Measurements from ENCODE around the gene CBX7. TPM values are rescaled to one million over a fixed set of nuclear protein-coding genes. Genes with fewer than 3 reads are reported as not detected.

Gene CBX7
- polyA plus RNA-seq, 2 of the 4 experiments (the other 2 are of a cell fraction) = 0.79 to 2.5 TPM

DNA sequence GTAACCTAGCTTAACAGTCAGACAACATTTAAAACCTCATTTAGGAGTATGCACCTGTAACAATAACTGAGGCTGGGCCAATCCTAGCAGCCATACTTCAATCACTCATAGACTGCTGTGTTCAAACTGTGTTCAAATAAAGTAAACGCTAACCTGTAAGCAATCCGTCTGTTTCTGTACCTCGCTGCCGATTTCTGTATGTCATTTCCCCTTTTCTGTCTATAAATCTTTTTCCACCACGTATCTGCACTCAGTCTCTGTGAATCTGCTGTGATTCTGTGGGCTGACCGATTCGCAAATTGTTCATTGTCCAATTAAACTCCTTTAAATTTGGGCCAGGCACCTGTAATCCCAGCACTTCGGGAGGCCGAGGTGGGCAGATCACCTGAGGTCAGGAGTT is 43.1 kb downstream of the CBX7 start:
- ATAC-seq (no peak), FAIRE-seq (no peak), DNase-seq (ENCODE audit: low read depth in 1 of 2, low spot score in 1 of 2) (no peak)
- ChIA-PET POLR2A (no interaction called here), CTCF (no interaction called here)
- TF ChIP-seq HOXB5 (CRISPR knock-in tag; IDR thresholded peaks at IDR 0.05) (no peak), CHD2 (IDR thresholded peaks at IDR 0.05; ENCODE audit: low read length, partially characterized antibody) (no peak), FOSL2 (IDR thresholded peaks at IDR 0.05) (no peak), FOSL2 (CRISPR knock-in tag; IDR thresholded peaks at IDR 0.05) (no peak), TFCP2L1 (CRISPR knock-in tag; IDR thresholded peaks at IDR 0.05) (no peak), KDM5A (IDR thresholded peaks at IDR 0.05) (no peak)
- TF ChIP-seq, protein P1, sequence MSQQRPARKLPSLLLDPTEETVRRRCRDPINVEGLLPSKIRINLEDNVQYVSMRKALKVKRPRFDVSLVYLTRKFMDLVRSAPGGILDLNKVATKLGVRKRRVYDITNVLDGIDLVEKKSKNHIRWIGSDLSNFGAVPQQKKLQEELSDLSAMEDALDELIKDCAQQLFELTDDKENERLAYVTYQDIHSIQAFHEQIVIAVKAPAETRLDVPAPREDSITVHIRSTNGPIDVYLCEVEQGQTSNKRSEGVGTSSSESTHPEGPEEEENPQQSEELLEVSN (IDR thresholded peaks at IDR 0.05; ENCODE audit: borderline replicate concordance, low read depth) = no peak
- Histone ChIP-seq H3K9me3 (no peaks in the 10 kb centered on the region), H3K4me3 (no peak overlapping the region), H3K4me2 (no peak overlapping the region), H3K4me1 (no peaks in the 10 kb centered on the region), H3K27ac (no peak overlapping the region)
- 90% methylated on average over 9 of the region's 9 CpGs for WGBS (ENCODE audit: missing lambda C conversion rate)

DNA sequence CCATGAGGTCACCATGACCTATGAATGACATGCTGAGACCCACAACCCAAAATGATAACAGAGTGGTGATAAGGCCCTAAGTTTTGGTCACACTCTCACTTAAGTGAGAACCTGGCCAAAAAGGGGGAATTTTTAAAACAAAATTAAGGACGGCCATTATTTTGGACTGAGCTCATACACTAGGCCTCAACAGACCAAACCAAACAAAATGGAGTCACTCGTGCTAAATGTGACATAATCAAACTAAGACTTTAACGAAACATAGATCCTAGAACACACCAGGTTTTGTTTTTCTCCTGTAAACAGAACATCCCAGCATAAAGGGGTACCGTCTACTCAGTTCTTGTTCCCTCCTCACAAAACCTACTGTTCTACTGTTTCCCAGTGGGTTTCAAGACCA is 44.0 kb downstream of the CBX7 start:
- ChIA-PET POLR2A (no interaction called here), CTCF (interaction anchor here (0.7 to 1.2 kb wide), 2 partner anchors 11 to 135 kb away, joined by 3 read pairs; no protein-coding TSS in a partner anchor)
- WGBS (ENCODE audit: missing lambda C conversion rate) = 77% methylated on average over 4 of the region's 4 CpGs
- DNase-seq (ENCODE audit: low read depth in 1 of 2, low spot score in 1 of 2) = no peak
- Histone ChIP-seq H3K4me1 (no peaks in the 10 kb centered on the region), H3K9me3 (no peaks in the 10 kb centered on the region), H3K4me2 (no peak overlapping the region), H3K4me3 (no peak overlapping the region), H3K27ac (no peak overlapping the region)
- no peak for FAIRE-seq
- TF ChIP-seq GATA3 (IDR thresholded peaks at IDR 0.05; ENCODE audit: borderline replicate concordance) (no peak), MAFK (IDR thresholded peaks at IDR 0.05; ENCODE audit: partially characterized antibody) (no peak), TP53 (CRISPR knock-in tag; IDR thresholded peaks at IDR 0.05) (no peak), HOXB5 (CRISPR knock-in tag; IDR thresholded peaks at IDR 0.05) (no peak), JUN (IDR thresholded peaks at IDR 0.05) (no peak)
- TF ChIP-seq, protein P2, sequence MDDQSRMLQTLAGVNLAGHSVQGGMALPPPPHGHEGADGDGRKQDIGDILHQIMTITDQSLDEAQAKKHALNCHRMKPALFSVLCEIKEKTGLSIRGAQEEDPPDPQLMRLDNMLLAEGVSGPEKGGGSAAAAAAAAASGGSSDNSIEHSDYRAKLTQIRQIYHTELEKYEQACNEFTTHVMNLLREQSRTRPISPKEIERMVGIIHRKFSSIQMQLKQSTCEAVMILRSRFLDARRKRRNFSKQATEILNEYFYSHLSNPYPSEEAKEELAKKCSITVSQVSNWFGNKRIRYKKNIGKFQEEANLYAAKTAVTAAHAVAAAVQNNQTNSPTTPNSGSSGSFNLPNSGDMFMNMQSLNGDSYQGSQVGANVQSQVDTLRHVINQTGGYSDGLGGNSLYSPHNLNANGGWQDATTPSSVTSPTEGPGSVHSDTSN (IDR thresholded peaks at IDR 0.05) = no peak
- TF ChIP-seq, protein P3, sequence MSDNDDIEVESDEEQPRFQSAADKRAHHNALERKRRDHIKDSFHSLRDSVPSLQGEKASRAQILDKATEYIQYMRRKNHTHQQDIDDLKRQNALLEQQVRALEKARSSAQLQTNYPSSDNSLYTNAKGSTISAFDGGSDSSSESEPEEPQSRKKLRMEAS (IDR thresholded peaks at IDR 0.05) = no peak
- TF ChIP-seq, protein P4, sequence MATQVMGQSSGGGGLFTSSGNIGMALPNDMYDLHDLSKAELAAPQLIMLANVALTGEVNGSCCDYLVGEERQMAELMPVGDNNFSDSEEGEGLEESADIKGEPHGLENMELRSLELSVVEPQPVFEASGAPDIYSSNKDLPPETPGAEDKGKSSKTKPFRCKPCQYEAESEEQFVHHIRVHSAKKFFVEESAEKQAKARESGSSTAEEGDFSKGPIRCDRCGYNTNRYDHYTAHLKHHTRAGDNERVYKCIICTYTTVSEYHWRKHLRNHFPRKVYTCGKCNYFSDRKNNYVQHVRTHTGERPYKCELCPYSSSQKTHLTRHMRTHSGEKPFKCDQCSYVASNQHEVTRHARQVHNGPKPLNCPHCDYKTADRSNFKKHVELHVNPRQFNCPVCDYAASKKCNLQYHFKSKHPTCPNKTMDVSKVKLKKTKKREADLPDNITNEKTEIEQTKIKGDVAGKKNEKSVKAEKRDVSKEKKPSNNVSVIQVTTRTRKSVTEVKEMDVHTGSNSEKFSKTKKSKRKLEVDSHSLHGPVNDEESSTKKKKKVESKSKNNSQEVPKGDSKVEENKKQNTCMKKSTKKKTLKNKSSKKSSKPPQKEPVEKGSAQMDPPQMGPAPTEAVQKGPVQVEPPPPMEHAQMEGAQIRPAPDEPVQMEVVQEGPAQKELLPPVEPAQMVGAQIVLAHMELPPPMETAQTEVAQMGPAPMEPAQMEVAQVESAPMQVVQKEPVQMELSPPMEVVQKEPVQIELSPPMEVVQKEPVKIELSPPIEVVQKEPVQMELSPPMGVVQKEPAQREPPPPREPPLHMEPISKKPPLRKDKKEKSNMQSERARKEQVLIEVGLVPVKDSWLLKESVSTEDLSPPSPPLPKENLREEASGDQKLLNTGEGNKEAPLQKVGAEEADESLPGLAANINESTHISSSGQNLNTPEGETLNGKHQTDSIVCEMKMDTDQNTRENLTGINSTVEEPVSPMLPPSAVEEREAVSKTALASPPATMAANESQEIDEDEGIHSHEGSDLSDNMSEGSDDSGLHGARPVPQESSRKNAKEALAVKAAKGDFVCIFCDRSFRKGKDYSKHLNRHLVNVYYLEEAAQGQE (IDR thresholded peaks at IDR 0.05) = no peak
- TF ChIP-seq, protein P5, sequence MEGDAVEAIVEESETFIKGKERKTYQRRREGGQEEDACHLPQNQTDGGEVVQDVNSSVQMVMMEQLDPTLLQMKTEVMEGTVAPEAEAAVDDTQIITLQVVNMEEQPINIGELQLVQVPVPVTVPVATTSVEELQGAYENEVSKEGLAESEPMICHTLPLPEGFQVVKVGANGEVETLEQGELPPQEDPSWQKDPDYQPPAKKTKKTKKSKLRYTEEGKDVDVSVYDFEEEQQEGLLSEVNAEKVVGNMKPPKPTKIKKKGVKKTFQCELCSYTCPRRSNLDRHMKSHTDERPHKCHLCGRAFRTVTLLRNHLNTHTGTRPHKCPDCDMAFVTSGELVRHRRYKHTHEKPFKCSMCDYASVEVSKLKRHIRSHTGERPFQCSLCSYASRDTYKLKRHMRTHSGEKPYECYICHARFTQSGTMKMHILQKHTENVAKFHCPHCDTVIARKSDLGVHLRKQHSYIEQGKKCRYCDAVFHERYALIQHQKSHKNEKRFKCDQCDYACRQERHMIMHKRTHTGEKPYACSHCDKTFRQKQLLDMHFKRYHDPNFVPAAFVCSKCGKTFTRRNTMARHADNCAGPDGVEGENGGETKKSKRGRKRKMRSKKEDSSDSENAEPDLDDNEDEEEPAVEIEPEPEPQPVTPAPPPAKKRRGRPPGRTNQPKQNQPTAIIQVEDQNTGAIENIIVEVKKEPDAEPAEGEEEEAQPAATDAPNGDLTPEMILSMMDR (IDR thresholded peaks at IDR 0.05) = no peak
- ATAC-seq = no peak

DNA sequence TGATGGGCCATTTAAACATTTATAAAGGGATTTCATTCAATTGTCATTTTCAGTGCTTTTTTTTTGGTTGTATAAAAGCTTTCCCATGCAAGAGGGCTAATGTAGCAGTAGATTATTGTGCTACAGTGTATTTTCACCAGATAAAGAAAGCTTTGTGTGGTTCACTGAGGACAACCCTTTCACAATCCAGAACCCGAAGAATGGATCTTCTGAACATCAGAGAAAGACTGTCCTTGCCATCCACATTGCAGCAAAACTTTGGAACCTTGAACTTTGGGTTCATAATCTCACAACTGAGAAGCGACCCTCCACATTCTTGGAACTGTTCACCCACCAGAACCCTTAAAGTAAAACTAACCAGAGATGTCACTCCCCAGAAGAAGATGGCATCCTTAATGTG is 46.2 kb downstream of the CBX7 start:
- FAIRE-seq (no peak), DNase-seq (ENCODE audit: low read depth in 1 of 2, low spot score in 1 of 2) (no peak), ATAC-seq (no peak)
- WGBS (ENCODE audit: missing lambda C conversion rate) = 44% methylated on average over 2 of the region's 2 CpGs
- CTCF ChIA-PET = interaction anchor here (1.1 to 1.2 kb wide), 2 partner anchors 20 to 337 kb away, joined by 3 to 4 read pairs; no protein-coding TSS in a partner anchor
- POLR2A ChIA-PET = no interaction called here
- Histone ChIP-seq H3K4me3 (no peak overlapping the region), H3K27ac (no peak overlapping the region), H3K4me1 (no peaks in the 10 kb centered on the region), H3K9me3 (no peaks in the 10 kb centered on the region), H3K4me2 (no peak overlapping the region)
- TF ChIP-seq, protein P6, sequence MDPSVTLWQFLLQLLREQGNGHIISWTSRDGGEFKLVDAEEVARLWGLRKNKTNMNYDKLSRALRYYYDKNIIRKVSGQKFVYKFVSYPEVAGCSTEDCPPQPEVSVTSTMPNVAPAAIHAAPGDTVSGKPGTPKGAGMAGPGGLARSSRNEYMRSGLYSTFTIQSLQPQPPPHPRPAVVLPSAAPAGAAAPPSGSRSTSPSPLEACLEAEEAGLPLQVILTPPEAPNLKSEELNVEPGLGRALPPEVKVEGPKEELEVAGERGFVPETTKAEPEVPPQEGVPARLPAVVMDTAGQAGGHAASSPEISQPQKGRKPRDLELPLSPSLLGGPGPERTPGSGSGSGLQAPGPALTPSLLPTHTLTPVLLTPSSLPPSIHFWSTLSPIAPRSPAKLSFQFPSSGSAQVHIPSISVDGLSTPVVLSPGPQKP (IDR thresholded peaks at IDR 0.05; ENCODE audit: low read depth, low read length) = no peak
- TF ChIP-seq CBX8 (IDR thresholded peaks at IDR 0.05) (no peak), ZSCAN20 (CRISPR knock-in tag; IDR thresholded peaks at IDR 0.05) (no peak), FOXS1 (CRISPR knock-in tag; IDR thresholded peaks at IDR 0.05) (no peak)
- TF ChIP-seq, protein P4 (IDR thresholded peaks at IDR 0.05) = no peak
- TF ChIP-seq, protein P7, sequence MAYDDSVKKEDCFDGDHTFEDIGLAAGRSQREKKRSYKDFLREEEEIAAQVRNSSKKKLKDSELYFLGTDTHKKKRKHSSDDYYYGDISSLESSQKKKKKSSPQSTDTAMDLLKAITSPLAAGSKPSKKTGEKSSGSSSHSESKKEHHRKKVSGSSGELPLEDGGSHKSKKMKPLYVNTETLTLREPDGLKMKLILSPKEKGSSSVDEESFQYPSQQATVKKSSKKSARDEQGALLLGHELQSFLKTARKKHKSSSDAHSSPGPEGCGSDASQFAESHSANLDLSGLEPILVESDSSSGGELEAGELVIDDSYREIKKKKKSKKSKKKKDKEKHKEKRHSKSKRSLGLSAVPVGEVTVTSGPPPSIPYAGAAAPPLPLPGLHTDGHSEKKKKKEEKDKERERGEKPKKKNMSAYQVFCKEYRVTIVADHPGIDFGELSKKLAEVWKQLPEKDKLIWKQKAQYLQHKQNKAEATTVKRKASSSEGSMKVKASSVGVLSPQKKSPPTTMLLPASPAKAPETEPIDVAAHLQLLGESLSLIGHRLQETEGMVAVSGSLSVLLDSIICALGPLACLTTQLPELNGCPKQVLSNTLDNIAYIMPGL (CRISPR knock-in tag; IDR thresholded peaks at IDR 0.05; ENCODE audit: borderline replicate concordance) = no peak
